Loucy (cell line): Measurements from ENCODE around the gene BACE2.

ENCODE experiments used
- EZH2phosphoT487 ChIP-seq: fragments of 200-600 bp; IDR thresholded peaks from 2 replicates; pipeline ENCODE4 v1.6.1; 2018; ENCODE audit warnings: antibody characterized with exemption, mild to moderate bottlenecking, moderate library complexity, borderline replicate concordance
- TF ChIP-seq, protein P1 (sequence below): fragments of 200-600 bp; sonication (generic); conservative IDR thresholded peaks from 2 replicates; pipeline ENCODE4 v1.5.1; 2014; ENCODE audit warnings: mild to moderate bottlenecking, antibody characterized with exemption, low read length

- no peak for TF ChIP-seq EZH2phosphoT487
- TF ChIP-seq, protein P1, sequence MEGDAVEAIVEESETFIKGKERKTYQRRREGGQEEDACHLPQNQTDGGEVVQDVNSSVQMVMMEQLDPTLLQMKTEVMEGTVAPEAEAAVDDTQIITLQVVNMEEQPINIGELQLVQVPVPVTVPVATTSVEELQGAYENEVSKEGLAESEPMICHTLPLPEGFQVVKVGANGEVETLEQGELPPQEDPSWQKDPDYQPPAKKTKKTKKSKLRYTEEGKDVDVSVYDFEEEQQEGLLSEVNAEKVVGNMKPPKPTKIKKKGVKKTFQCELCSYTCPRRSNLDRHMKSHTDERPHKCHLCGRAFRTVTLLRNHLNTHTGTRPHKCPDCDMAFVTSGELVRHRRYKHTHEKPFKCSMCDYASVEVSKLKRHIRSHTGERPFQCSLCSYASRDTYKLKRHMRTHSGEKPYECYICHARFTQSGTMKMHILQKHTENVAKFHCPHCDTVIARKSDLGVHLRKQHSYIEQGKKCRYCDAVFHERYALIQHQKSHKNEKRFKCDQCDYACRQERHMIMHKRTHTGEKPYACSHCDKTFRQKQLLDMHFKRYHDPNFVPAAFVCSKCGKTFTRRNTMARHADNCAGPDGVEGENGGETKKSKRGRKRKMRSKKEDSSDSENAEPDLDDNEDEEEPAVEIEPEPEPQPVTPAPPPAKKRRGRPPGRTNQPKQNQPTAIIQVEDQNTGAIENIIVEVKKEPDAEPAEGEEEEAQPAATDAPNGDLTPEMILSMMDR: no peak
These were observed 149.1 kb downstream of the BACE2 start for GRCh38 chr21:41317063-41317392.
